Caco-2 (cell line): ENCODE data around the gene COL1A2. TPM values are rescaled to one million over a fixed set of nuclear protein-coding genes. Genes with fewer than 3 reads are reported as not detected.

Experiments
- BruUV-seq: library from RNA; stranded (reverse); fragments of 400-500 nt; replicated peaks from 2 replicates; lab custom pipeline; 2021; lab: Mats Ljungman, UMichigan
- CTCF ChIA-PET: fragments of 300-600 bp; sonication (Branson Sonifier 250); formaldehyde crosslinking; loops from one replicate; lab custom pipeline; 2022; ENCODE audit warnings: antibody characterized with exemption; lab: Charles Lee
- POLR2A ChIA-PET: fragments of 300-600 bp; sonication (Branson Sonifier 250); formaldehyde crosslinking; loops from one replicate; lab custom pipeline; 2022; ENCODE audit warnings: antibody characterized with exemption; lab: Charles Lee
- DNase-seq, 2 experiments: peaks; one replicate each; pipeline versions ENCODE4 v3.0.0 to v3.0.0-alpha.2; 2020 to 2022
- H3K27me3 ChIP-seq: replicated peaks from 2 replicates; pipeline ENCODE4 v1.6.0; 2011; ENCODE audit warnings: low read length; ENCODE audit not compliant: control insufficient read depth, insufficient read depth
- H3K36me3 ChIP-seq: 2 replicates; pipeline ENCODE4 v1.5.1; 2011; ENCODE audit warnings: low read length; ENCODE audit not compliant: control insufficient read depth, insufficient read depth
- H3K4me1 ChIP-seq: fragments of 250-450 bp; sonication (Bioruptor Pico); 2 replicates; pipeline ENCODE4 v1.5.1; 2020; ENCODE audit warnings: mild to moderate bottlenecking
- H3K4me3 ChIP-seq: 2 replicates; pipeline ENCODE4 v1.5.1; 2011; ENCODE audit warnings: low read depth, mild to moderate bottlenecking, control low read depth, low read length
- H3K9me3 ChIP-seq: fragments of 250-450 bp; sonication (Bioruptor Pico); 2 replicates; pipeline ENCODE4 v1.5.1; 2020; ENCODE audit warnings: mild to moderate bottlenecking, moderate library complexity
- H3K27ac Mint-ChIP-seq: one replicate; pipeline ENCODE4 v1.8.0; 2022; ENCODE audit warnings: mixed read lengths; ENCODE audit not compliant: unreplicated experiment
- H3K27me3 Mint-ChIP-seq: one replicate; pipeline ENCODE4 v1.8.0; 2022; ENCODE audit warnings: mixed read lengths; ENCODE audit not compliant: insufficient read depth, unreplicated experiment
- H3K36me3 Mint-ChIP-seq: one replicate; pipeline ENCODE4 v1.8.0; 2022; ENCODE audit warnings: mild to moderate bottlenecking, mixed read lengths; ENCODE audit not compliant: insufficient read depth, unreplicated experiment
- H3K4me1 Mint-ChIP-seq: one replicate; pipeline ENCODE4 v1.8.0; 2022; ENCODE audit warnings: low read depth, mixed read lengths; ENCODE audit not compliant: unreplicated experiment
- H3K4me3 Mint-ChIP-seq: one replicate; pipeline ENCODE4 v1.8.0; 2022; ENCODE audit warnings: mild to moderate bottlenecking, moderate library complexity, mixed read lengths; ENCODE audit not compliant: unreplicated experiment
- H3K9me3 Mint-ChIP-seq: one replicate; pipeline ENCODE4 v1.8.0; 2022; ENCODE audit warnings: mixed read lengths; ENCODE audit not compliant: unreplicated experiment
- CTCF ChIP-seq, 2 experiments: fragments of 200-600 bp in 1 of 2; IDR thresholded peaks; 1 replicate in 1 of 2; 2 replicates in 1 of 2; pipeline versions ENCODE4 v1.5.1 to v1.8.0; 2011 to 2022; ENCODE audit warnings: antibody characterized with exemption in 1 of 2, control low read depth in 1 of 2, inconsistent platforms in 1 of 2, low read depth in 1 of 2, low read length in 1 of 2, mild to moderate bottlenecking in 1 of 2, moderate library complexity in 1 of 2; ENCODE audit not compliant: insufficient read depth in 1 of 2, severe bottlenecking in 1 of 2, unreplicated experiment in 1 of 2
- intact Hi-C: fragments of 100-400 bp; cut with micrococcal nuclease; formaldehyde crosslinking; loops from one replicate; pipeline ENCODE4 v1.10.0; 2022; ENCODE audit not compliant: unreplicated experiment
- total RNA-seq: library from RNA; stranded (reverse); gene quantifications from 2 replicates; pipeline ENCODE4 v1.2.3, GENCODE V29; 2022

The COL1A2 gene
- total RNA-seq, 1 experiment from 2014 or later, result 2.6 TPM

- Mint-ChIP-seq H3K36me3 (no peaks in the 10 kb centered on the region), H3K4me1 (peaks cover 27% of the 10 kb centered on the region), H3K27ac (no peak overlapping the region), H3K27me3 (no peaks in the 10 kb centered on the region), H3K4me3 (no peak overlapping the region), H3K9me3 (no peaks in the 10 kb centered on the region)
- peaks cover 41% of the 10 kb centered on the region for H3K4me1 ChIP-seq
- TF ChIP-seq CTCF (IDR thresholded peaks at IDR 0.05; ENCODE audit: insufficient read depth in 1 of 2, low read depth in 1 of 2, low read length in 1 of 2, severe bottlenecking in 1 of 2, unreplicated experiment in 1 of 2), result no peak
- H3K4me3 ChIP-seq, result no peak overlapping the region
- ChIA-PET CTCF (no interaction called here), POLR2A (no interaction called here)
- intact Hi-C loops, result loop anchor here (10.0 kb wide), 1 partner anchor 462 kb away; the partner anchor contains the start of gene PPP1R9A
- no peak for DNase-seq
- H3K9me3 ChIP-seq, result no peaks in the 10 kb centered on the region
- BruUV-seq, result no TSS peak
- no peaks in the 10 kb centered on the region for H3K27me3 ChIP-seq
- no peaks in the 10 kb centered on the region for H3K36me3 ChIP-seq
Observed at GRCh38 chr7:94442639-94443038, 47.9 kb downstream of the COL1A2 start.

- BruUV-seq, result no TSS peak
- intact Hi-C loops, result loop anchor here (5.0 to 10.0 kb wide), 3 partner anchors 460 to 1032 kb away; partner anchors contain the start of gene PPP1R9A
Observed at GRCh38 chr7:94444813-94445212, 50.1 kb downstream of the COL1A2 start.

GRCh38 chr7:94445696-94446194, 51.0 kb downstream of the COL1A2 start:
- no peak for TF ChIP-seq CTCF (IDR thresholded peaks at IDR 0.05; ENCODE audit: insufficient read depth in 1 of 2, low read depth in 1 of 2, low read length in 1 of 2, severe bottlenecking in 1 of 2, unreplicated experiment in 1 of 2)
- no TSS peak for BruUV-seq
- Mint-ChIP-seq H3K36me3 (no peaks in the 10 kb centered on the region), H3K27ac (peak overlapping the region; percentile 10), H3K4me3 (peak overlapping the region; percentile 58), H3K4me1 (peaks cover 24% of the 10 kb centered on the region), H3K9me3 (no peaks in the 10 kb centered on the region), H3K27me3 (no peaks in the 10 kb centered on the region)
- intact Hi-C loops, result loop anchor here (5.0 to 10.0 kb wide), 3 partner anchors 459 to 1032 kb away; partner anchors contain the start of gene PPP1R9A
- CTCF ChIA-PET, result no interaction called here
- Histone ChIP-seq H3K9me3 (no peaks in the 10 kb centered on the region), H3K4me3 (peak overlapping the region; percentile 9; the same call in 1 of the 2 replicates), H3K36me3 (no peaks in the 10 kb centered on the region), H3K27me3 (no peaks in the 10 kb centered on the region), H3K4me1 (peaks cover 20% of the 10 kb centered on the region)
- POLR2A ChIA-PET, result no interaction called here
- DNase-seq, result no peak

More at GRCh38 chr7:94444813-94445212, 50.1 kb downstream of the COL1A2 start:
- ChIA-PET CTCF (no interaction called here), POLR2A (no interaction called here)
- Mint-ChIP-seq H3K36me3 (no peaks in the 10 kb centered on the region), H3K4me1 (peaks cover 27% of the 10 kb centered on the region), H3K27ac (no peak overlapping the region), H3K9me3 (no peaks in the 10 kb centered on the region), H3K27me3 (no peaks in the 10 kb centered on the region), H3K4me3 (no peak overlapping the region)
- Histone ChIP-seq H3K4me1 (peaks cover 29% of the 10 kb centered on the region), H3K36me3 (no peaks in the 10 kb centered on the region), H3K27me3 (no peaks in the 10 kb centered on the region), H3K4me3 (no peak overlapping the region), H3K9me3 (no peaks in the 10 kb centered on the region)
- TF ChIP-seq CTCF (IDR thresholded peaks at IDR 0.05; ENCODE audit: insufficient read depth in 1 of 2, low read depth in 1 of 2, low read length in 1 of 2, severe bottlenecking in 1 of 2, unreplicated experiment in 1 of 2), result no peak
- DNase-seq, result no peak
